H1 (cell line): ENCODE results near the gene CUL2. TPM values are rescaled to one million over a fixed set of nuclear protein-coding genes. Genes with fewer than 3 reads are reported as not detected.

ENCODE experiments used
- CTCF ChIA-PET: fragments of 300-600 bp; sonication (Branson Sonifier 250); formaldehyde crosslinking; loops from one replicate; lab custom pipeline; 2021; ENCODE audit not compliant: partially characterized antibody; lab: Charles Lee
- POLR2A ChIA-PET: fragments of 300-600 bp; sonication (Branson Sonifier 250); formaldehyde crosslinking; loops from one replicate; lab custom pipeline; 2021; ENCODE audit warnings: inconsistent platforms; ENCODE audit not compliant: partially characterized antibody; lab: Charles Lee
- DNase-seq, 2 experiments: peaks; one replicate each; pipeline versions ENCODE4 v3.0.0 to v3.0.0-alpha.2; 2010 to 2022; ENCODE audit warnings: low spot score in 2 of 2, low read depth in 1 of 2, mixed read lengths in 1 of 2
- FAIRE-seq: peaks from 2 replicates; lab custom pipeline; 2011; peaks lifted over from hg19 to GRCh38; lab: Jason Lieb, UNC
- H2AFZ ChIP-seq: 2 replicates; pipeline ENCODE4 v1.8.1; 2012; ENCODE audit warnings: low read length, inconsistent platforms
- H2AK5ac ChIP-seq: 2 replicates; pipeline ENCODE4 v1.6.1; 2013; ENCODE audit warnings: low read depth, low read length
- H2BK120ac ChIP-seq: replicated peaks from 2 replicates; pipeline ENCODE3; 2013; ENCODE audit warnings: low read depth, low read length, inconsistent platforms
- H2BK12ac ChIP-seq: 2 replicates; pipeline ENCODE4 v1.6.1; 2013; ENCODE audit warnings: low read depth, low read length
- H2BK15ac ChIP-seq: 2 replicates; pipeline ENCODE4 v1.6.1; 2013; ENCODE audit warnings: low read length
- H2BK20ac ChIP-seq: 2 replicates; pipeline ENCODE4 v1.6.1; 2013; ENCODE audit warnings: low read length
- H2BK5ac ChIP-seq: 2 replicates; pipeline ENCODE4 v1.6.1; 2013; ENCODE audit warnings: low read depth, low read length
- H3K14ac ChIP-seq: 2 replicates; pipeline ENCODE4 v1.6.1; 2013; ENCODE audit warnings: inconsistent platforms; ENCODE audit not compliant: insufficient read length
- H3K18ac ChIP-seq: 2 replicates; pipeline ENCODE4 v1.6.1; 2013; ENCODE audit warnings: low read length; ENCODE audit errors: extremely low read depth
- H3K23ac ChIP-seq: 2 replicates; pipeline ENCODE4 v1.6.1; 2013; ENCODE audit warnings: inconsistent platforms; ENCODE audit not compliant: insufficient read length
- H3K23me2 ChIP-seq: 2 replicates; pipeline ENCODE4 v1.6.1; 2013; ENCODE audit warnings: low read depth, low read length
- H3K27ac ChIP-seq: 2 replicates; pipeline ENCODE4 v1.6.1; 2011; ENCODE audit warnings: low read depth, low read length, inconsistent platforms
- H3K27me3 ChIP-seq, 4 experiments: replicated peaks in 1 of 4; 1 replicate in 1 of 4; 2 replicates in 3 of 4; pipeline versions ENCODE4 v1.6.1 to v1.8.1; 2011 to 2013; ENCODE audit warnings: low read length in 3 of 4, mild to moderate bottlenecking in 3 of 4, inconsistent platforms in 2 of 4, mixed read lengths in 2 of 4, moderate library complexity in 1 of 4; ENCODE audit not compliant: control insufficient read depth in 3 of 4, insufficient read depth in 3 of 4; ENCODE audit errors: extremely low read depth in 1 of 4
- H3K36me3 ChIP-seq, 4 experiments: 2 replicates each; pipeline versions ENCODE4 v1.6.1 to v1.8.1; 2011 to 2013; ENCODE audit warnings: mild to moderate bottlenecking in 4 of 4, low read length in 3 of 4, moderate library complexity in 2 of 4, control low read depth in 1 of 4, inconsistent platforms in 1 of 4; ENCODE audit not compliant: insufficient read depth in 4 of 4, control insufficient read depth in 2 of 4
- H3K4ac ChIP-seq: replicated peaks from 2 replicates; pipeline ENCODE3; 2013; ENCODE audit warnings: low read length, low read depth, mixed read lengths, inconsistent platforms; ENCODE audit not compliant: insufficient read length
- H3K4me1 ChIP-seq, 4 experiments: replicated peaks in 1 of 4; 1 replicate in 1 of 4; 2 replicates in 3 of 4; pipeline versions ENCODE4 v1.6.1 to v1.8.1; 2011 to 2013; ENCODE audit warnings: low read length in 3 of 4, inconsistent platforms in 2 of 4, mixed read lengths in 1 of 4; ENCODE audit not compliant: insufficient read depth in 4 of 4, control insufficient read depth in 3 of 4
- H3K4me2 ChIP-seq, 2 experiments: 2 replicates each; pipeline versions ENCODE4 v1.6.1 to v1.8.1; 2011 to 2013; ENCODE audit warnings: low read depth in 2 of 2, low read length in 2 of 2, control low read depth in 1 of 2, inconsistent platforms in 1 of 2, mild to moderate bottlenecking in 1 of 2; ENCODE audit not compliant: insufficient read depth in 1 of 2
- H3K4me3 ChIP-seq, 4 experiments: fragments of 200-600, 300-600 bp in 1 of 4; sonication (generic), shearing (Covaris generic), sonication (Bioruptor Twin) in 1 of 4; 2 replicates each; pipeline versions ENCODE4 v1.5.1 to v1.8.1; 2011 to 2016; ENCODE audit warnings: low read length in 4 of 4, low read depth in 3 of 4, control low read depth in 2 of 4, inconsistent platforms in 2 of 4, mild to moderate bottlenecking in 2 of 4, mixed read lengths in 1 of 4, moderate library complexity in 1 of 4; ENCODE audit not compliant: insufficient read depth in 2 of 4; ENCODE audit errors: extremely low read depth in 1 of 4
- H3K56ac ChIP-seq: replicated peaks from 2 replicates; pipeline ENCODE3; 2013; ENCODE audit warnings: low read depth, mild to moderate bottlenecking, mixed read lengths, low read length, inconsistent platforms; ENCODE audit not compliant: insufficient read length
- H3K79me1 ChIP-seq: 2 replicates; pipeline ENCODE4 v1.6.1; 2013; ENCODE audit warnings: low read depth, low read length, control low read depth
- H3K79me2 ChIP-seq, 2 experiments: 2 replicates each; pipeline versions ENCODE4 v1.6.1 to v1.8.1; 2012 to 2013; ENCODE audit warnings: low read length in 2 of 2, mild to moderate bottlenecking in 2 of 2, inconsistent platforms in 1 of 2; ENCODE audit not compliant: insufficient read depth in 2 of 2, control insufficient read depth in 1 of 2
- H3K9ac ChIP-seq, 4 experiments: replicated peaks in 1 of 4; 1 replicate in 1 of 4; 2 replicates in 3 of 4; pipeline versions ENCODE4 v1.6.1 to v1.8.1; 2011 to 2013; ENCODE audit warnings: low read depth in 3 of 4, low read length in 3 of 4, control low read depth in 2 of 4, mild to moderate bottlenecking in 2 of 4, moderate library complexity in 2 of 4, inconsistent platforms in 1 of 4; ENCODE audit errors: extremely low read depth in 1 of 4
- H3K9me3 ChIP-seq, 2 experiments: 2 replicates each; pipeline versions ENCODE4 v1.6.1 to v1.8.1; 2012 to 2013; ENCODE audit warnings: mild to moderate bottlenecking in 2 of 2, moderate library complexity in 2 of 2, control low read depth in 1 of 2, inconsistent platforms in 1 of 2, low read depth in 1 of 2, low read length in 1 of 2, mixed read lengths in 1 of 2; ENCODE audit not compliant: insufficient read depth in 2 of 2
- H4K20me1 ChIP-seq, 2 experiments: replicated peaks in 1 of 2; 2 replicates each; pipeline versions ENCODE3 to v1.8.1; 2011 to 2013; ENCODE audit warnings: inconsistent platforms in 2 of 2, low read length in 2 of 2, mild to moderate bottlenecking in 1 of 2; ENCODE audit not compliant: insufficient read depth in 2 of 2, control insufficient read depth in 1 of 2
- H4K5ac ChIP-seq: 2 replicates; pipeline ENCODE4 v1.6.1; 2013; ENCODE audit warnings: low read length, low read depth, mixed read lengths, inconsistent platforms; ENCODE audit not compliant: insufficient read length
- H4K8ac ChIP-seq: 2 replicates; pipeline ENCODE4 v1.8.0; 2013; ENCODE audit warnings: mild to moderate bottlenecking, moderate library complexity, low read length, inconsistent platforms; ENCODE audit not compliant: insufficient read depth; ENCODE audit errors: extremely low read depth
- H4K91ac ChIP-seq: replicated peaks from 2 replicates; pipeline ENCODE3; 2013; ENCODE audit warnings: low read length, mixed read lengths, inconsistent platforms; ENCODE audit not compliant: insufficient read length
- BRCA1 ChIP-seq: IDR thresholded peaks from 2 replicates; pipeline ENCODE4 v1.6.1; 2012; ENCODE audit warnings: low read depth, low read length, improper control_type of control experiment
- CREB1 ChIP-seq: IDR thresholded peaks from 2 replicates; pipeline ENCODE4 v1.6.1; 2012; ENCODE audit warnings: inconsistent platforms
- EP300 ChIP-seq, 2 experiments: IDR thresholded peaks; 1 replicate in 1 of 2; 2 replicates in 1 of 2; pipeline ENCODE4 v1.6.1; 2011 to 2012; ENCODE audit warnings: low read depth in 2 of 2, low read length in 2 of 2, mild to moderate bottlenecking in 2 of 2, borderline replicate concordance in 1 of 2, inconsistent platforms in 1 of 2, moderate library complexity in 1 of 2
- FOSL1 ChIP-seq: IDR thresholded peaks from 2 replicates; pipeline ENCODE4 v1.6.1; 2011; ENCODE audit warnings: mild to moderate bottlenecking, low read depth, low read length, moderate library complexity; ENCODE audit not compliant: insufficient read depth
- KDM1A ChIP-seq: fragments of 200-600, 300-600 bp; sonication (generic); IDR thresholded peaks from 2 replicates; pipeline ENCODE4 v1.7.1; 2016; ENCODE audit warnings: mild to moderate bottlenecking, low read length, borderline replicate concordance
- ZNF274 ChIP-seq: IDR thresholded peaks from 2 replicates; pipeline ENCODE4 v1.7.0; 2012; ENCODE audit warnings: low read length, borderline replicate concordance; ENCODE audit errors: extremely low read depth
- WGBS, 2 experiments: shearing (Covaris generic) in 1 of 2; methylation state at CpG; one replicate each; pipeline versions ENCODE4 v1.1.6 to v1.1.7; 2013 to 2015; ENCODE audit warnings: low lambda C conversion rate in 2 of 2, mixed read lengths in 2 of 2, inconsistent platforms in 1 of 2, low coverage in 1 of 2, missing lambda C conversion rate in 1 of 2; ENCODE audit not compliant: insufficient replicate concordance in 2 of 2, insufficient coverage in 1 of 2, insufficient read length in 1 of 2; ENCODE audit errors: extremely low coverage in 1 of 2, missing lambda C conversion rate in 1 of 2; 5-methylcytosine and 5-hydroxymethylcytosine counted together
- polyA plus RNA-seq, 7 experiments: library from polyadenylated mRNA; depleted of rRNA in 3 of 7; stranded (reverse) in 5 of 7; unstranded in 2 of 7; fragments of >200 nt in 5 of 7; fragments of 200-250 nt in 2 of 7; gene quantifications; 1 replicate in 5 of 7; 2 replicates in 1 of 7; 4 replicates in 1 of 7; pipeline versions ENCODE4 v1.2.1 to v1.2.3, GENCODE V29; 2011 to 2013; ENCODE audit warnings: missing spikeins in 2 of 7, mixed read lengths in 2 of 7
- total RNA-seq: library from RNA; stranded (reverse); fragmentation: NEBNext Ultra II Directional; extraction: Animal tissue kit (Norgen Biotek cat#: 25700); gene quantifications from 2 replicates; pipeline ENCODE4 v1.2.1, GENCODE V29; 2021

The CUL2 gene
- total and polyA plus RNA-seq, 2 of the 8 experiments (the other 6 are each of a cell fraction or from before 2014, with no cell fraction given): 10.2 to 43.1 TPM

DNA sequence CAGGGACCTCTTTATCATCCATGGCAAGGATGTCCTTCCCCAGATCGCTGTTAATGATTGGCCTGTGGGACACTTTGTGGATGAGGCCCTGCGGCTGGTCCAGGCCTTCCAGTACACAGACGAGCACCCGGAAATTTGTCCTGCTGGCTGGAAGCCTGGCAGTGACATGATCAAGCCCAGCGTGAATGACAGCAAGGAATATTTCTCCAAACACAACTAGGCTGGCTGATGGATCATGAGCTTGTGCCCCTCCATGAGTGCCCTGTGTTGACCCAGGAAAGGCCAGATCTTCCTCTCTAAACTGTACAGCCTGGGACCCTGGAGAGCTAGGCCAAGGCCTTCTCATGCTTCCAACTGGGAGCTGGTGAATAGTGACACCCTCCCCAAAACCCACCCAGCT lies 124.1 kb downstream of the CUL2 start:
- DNase-seq: no peak
- Histone ChIP-seq H3K79me2 (no peaks in the 10 kb centered on the region), H4K5ac (no peak overlapping the region), H4K8ac (no peak overlapping the region), H3K79me1 (no peaks in the 10 kb centered on the region), H3K14ac (no peak overlapping the region), H4K91ac (no peak overlapping the region), H3K23me2 (no peaks in the 10 kb centered on the region), H3K9ac (no peak overlapping the region), H2BK15ac (no peak overlapping the region), H2BK5ac (no peak overlapping the region), H3K27ac (no peak overlapping the region), H4K20me1 (no peaks in the 10 kb centered on the region), H2AFZ (no peak overlapping the region), H2BK20ac (no peak overlapping the region), H2BK12ac (no peak overlapping the region), H3K23ac (no peak overlapping the region), H3K9me3 (no peaks in the 10 kb centered on the region), H3K4ac (no peak overlapping the region), H3K4me1 (no peaks in the 10 kb centered on the region; a peak in 1 of 7 replicates), H3K27me3 (no peaks in the 10 kb centered on the region), H2BK120ac (no peak overlapping the region), H3K18ac (no peak overlapping the region), H3K36me3 (no peaks in the 10 kb centered on the region), H3K4me3 (no peak overlapping the region), H3K56ac (no peak overlapping the region), H2AK5ac (no peak overlapping the region), H3K4me2 (no peak overlapping the region)
- FAIRE-seq: no peak
- POLR2A ChIA-PET: no interaction called here
- no peak for TF ChIP-seq EP300 (IDR thresholded peaks at IDR 0.05; ENCODE audit: borderline replicate concordance in 1 of 2, low read depth in 2 of 2, low read length in 2 of 2)
- no peak for TF ChIP-seq CREB1
- no peak for TF ChIP-seq ZNF274
- TF ChIP-seq FOSL1: no peak
- no peak for TF ChIP-seq BRCA1
- no peak for TF ChIP-seq KDM1A
- CTCF ChIA-PET: interaction anchor here (1.1 kb wide), 1 partner anchor 243 kb away, joined by 3 read pairs; no protein-coding TSS in a partner anchor
- 92% methylated on average over 5 of the region's 5 CpGs; no CpG with 5 or more reads in 1 of the 2 experiments for WGBS, 2 experiments
